SK-N-MC (cell line): ENCODE data around the gene CCDC142.

ENCODE experiments used
- EZH2 ChIP-seq: fragments of 200-600 bp; sonication (generic); IDR thresholded peaks from one replicate; pipeline ENCODE4 v1.6.1; 2017; ENCODE audit warnings: antibody characterized with exemption
- FOXP2 ChIP-seq: optimal IDR thresholded peaks from 2 replicates; pipeline ENCODE3; 2011; ENCODE audit warnings: mild to moderate bottlenecking, moderate library complexity; ENCODE audit not compliant: insufficient read depth; ENCODE audit errors: extremely low read length, control extremely low read depth
- POLR2AphosphoS5 ChIP-seq: IDR thresholded peaks from 2 replicates; pipeline ENCODE4 v1.6.1; 2012; ENCODE audit warnings: mild to moderate bottlenecking, low read depth, low read length, borderline replicate concordance

GRCh38 chr2:74458132-74458937 is 24.5 kb downstream of the CCDC142 start, which contains the start of gene WBP1:
- no peak for TF ChIP-seq EZH2
- TF ChIP-seq POLR2AphosphoS5, result peak; percentile 0; the same call in 1 of the 2 replicates
- TF ChIP-seq FOXP2, result no peak
